NCI-H748 (cell line): ENCODE measurements around the gene TSPOAP1.

Experiments used
- DNase-seq: peaks from one replicate; lab custom pipeline; 2025; ENCODE audit not compliant: unreplicated experiment; lab: John Stamatoyannopoulos, UW

TSPOAP1 gene

DNA sequence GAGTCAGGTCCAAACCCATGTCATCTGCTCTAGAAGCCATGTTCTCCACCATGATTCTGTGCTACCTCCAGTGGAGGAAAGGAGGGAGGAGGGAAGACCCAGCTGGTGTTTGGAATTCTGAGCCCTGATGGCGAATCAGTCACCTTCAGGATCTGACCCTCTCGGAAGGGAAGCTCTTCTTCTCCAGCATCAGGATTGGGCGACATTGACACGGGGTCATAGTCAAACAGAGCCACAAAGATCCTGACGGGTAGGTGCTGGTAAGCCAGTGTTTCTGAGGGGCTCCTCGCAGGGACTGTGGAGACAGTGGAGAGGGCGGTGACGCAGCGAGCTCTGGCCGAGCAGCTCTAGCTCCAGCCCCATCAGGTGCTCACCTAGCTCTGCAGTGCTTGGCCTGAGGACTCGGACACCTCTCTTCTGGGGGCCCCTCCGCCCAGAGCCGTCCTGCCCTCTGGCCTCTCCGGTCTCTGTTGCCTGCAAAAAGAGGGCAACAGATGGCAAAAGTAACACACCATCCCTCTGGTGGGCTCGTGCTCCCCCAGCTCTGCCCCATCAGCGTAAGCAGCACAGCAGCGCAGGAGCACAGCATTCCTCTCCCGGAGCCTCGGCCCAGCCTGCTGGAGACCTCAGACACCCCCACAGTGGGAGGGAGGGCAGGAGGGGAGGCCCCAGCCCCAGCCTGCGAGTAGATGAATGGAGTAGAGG is 21.0 kb downstream of the TSPOAP1 start:
- no peak for DNase-seq

DNA sequence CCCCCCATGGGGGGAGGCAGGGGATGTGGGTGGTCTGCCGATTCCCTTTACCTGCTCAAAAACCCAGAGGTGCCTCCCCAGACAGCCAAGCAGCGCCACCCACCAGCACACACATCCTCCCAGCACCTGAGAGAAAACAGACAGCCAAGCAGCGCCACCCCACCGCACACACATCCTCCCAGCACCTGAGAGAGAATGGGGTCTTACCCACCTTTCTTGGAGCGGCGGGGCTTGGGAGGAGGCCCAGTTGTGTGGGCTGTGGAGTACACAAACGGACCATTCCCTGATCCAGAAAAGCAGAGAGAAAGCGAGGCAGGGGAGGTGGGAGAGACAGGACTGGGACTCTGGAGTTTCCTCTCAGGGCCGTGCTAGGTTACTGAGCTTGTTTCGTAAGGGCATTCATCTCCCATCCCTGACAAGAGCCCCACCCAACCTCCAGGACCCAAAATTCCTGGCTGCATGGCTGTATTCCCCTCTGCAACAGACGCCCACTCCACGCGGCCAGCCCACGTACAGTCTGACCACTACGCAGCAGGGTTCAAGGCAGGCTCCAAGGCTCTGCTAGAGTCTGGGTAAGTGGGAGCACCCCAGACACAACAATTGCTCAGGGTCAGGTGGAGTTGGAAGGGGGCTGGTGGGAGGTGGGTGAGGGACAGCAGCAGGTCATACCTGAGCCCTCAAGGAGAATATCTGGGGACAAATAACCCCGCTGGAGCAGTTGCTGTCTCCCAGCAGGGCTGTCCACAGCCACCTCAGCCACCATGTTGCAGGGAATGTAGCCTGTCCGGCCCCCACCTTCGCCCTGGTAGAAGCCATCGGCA is 22.3 kb downstream of the TSPOAP1 start:
- DNase-seq = no peak

GRCh38 chr17:58305626-58306025 is 23.0 kb downstream of the TSPOAP1 start:
- no peak for DNase-seq

DNA sequence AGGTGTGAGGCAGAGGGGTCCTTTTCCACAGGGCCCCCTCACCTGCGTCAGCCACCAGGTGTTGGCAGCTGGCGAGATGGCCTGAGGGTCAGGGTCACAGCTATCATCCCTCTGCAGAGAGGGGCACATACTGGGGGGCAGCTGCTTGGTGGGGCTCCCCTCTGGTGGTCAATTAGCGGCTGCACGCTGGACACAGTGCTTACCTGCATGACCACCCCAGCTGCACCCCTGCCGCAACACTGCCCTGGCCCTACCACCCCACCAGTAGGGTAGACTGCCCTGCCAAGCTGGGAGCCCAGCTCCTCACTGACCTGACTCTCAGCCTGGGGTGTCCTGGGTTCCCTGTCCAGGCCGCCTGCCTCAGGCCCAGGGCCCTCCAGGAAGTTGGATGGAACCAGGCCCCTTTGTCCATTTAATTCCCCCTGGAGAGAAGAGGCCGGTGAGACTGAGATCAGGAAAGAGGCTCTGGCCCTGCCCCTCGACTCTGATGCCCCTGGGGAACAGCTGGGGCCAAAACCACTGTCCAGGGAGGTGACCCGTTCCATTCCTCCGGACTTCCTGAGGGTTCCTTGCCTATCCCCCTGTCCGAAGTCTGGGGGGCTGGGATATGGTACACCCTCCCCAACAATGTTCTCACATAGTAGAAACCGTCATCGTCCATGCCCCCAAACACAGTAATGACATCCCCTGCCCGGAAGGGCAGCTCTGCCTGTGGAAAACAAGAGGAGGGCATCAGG is 23.7 kb downstream of the TSPOAP1 start:
- DNase-seq = no peak

DNA sequence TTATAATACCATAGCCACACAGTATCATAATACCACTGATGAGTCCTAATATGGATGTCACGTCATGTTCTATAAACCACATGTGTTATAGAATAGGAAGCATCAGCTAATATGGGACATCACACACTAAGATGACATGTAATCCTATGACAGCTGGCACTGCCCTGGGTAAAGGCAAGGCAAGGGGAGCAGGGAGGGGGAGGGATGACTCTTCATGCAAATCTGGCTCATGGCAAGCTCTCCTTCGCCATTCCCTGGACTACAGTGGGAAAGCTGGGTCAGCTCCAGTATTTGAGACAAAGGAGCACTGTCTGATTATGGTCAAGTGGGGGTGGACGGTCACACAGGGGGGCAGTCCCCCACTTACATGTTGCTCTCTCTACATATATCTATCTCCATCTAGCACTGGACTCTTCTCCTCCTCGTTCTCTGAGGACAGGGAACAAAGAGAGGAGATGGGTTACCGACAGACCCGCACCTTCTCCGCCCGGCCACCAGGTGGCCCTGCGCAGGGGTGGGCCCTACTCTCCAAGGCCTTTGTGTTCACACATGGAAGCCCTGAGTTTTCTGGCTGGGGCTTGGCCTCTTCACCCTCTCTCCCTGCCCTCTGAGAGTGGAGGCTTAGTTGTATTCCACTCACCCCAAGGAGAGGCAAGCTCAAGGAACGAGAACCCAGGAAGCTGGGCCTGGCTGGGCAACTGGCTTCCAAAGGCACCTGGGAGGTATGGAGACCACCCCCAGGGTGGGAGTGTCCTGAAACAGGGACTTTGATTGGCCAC is 24.4 kb downstream of the TSPOAP1 start:
- DNase-seq = peak; percentile 66

DNA sequence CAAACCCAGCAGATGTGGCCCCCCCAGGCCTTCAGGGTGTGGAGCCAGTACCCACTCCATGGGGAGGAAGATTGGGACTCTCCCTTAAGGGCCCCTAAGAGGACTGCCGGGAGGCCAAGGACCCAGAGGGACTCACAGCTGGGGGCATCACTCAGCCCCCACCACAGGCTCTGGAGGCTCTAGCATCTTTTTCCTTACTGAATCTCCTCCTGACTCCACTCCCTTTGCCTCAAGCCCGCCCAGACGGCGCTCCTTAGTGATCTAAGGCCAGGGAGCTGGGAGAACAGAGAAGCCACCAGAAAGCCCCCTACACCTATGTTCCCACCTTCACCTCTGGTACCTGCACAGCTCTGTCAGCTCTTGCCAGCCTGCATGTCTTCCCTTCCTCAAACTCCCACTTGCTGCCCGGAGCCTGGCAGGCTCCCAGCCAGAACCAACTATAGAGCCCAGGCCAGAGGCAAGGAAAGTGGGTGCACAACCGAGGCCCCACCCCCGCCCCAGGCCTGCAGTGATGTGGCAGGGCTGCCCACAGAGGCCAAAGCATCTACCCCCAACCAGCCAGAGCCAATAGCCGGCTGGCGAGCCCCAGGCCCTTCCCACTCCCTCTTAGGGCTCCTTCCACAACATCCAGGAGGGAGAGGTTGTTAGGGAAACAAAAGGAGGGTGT is 25.5 kb downstream of the TSPOAP1 start:
- no peak for DNase-seq

- no peak for DNase-seq
Measured at GRCh38 chr17:58302171-58302918, 26.2 kb downstream of the TSPOAP1 start.

DNA sequence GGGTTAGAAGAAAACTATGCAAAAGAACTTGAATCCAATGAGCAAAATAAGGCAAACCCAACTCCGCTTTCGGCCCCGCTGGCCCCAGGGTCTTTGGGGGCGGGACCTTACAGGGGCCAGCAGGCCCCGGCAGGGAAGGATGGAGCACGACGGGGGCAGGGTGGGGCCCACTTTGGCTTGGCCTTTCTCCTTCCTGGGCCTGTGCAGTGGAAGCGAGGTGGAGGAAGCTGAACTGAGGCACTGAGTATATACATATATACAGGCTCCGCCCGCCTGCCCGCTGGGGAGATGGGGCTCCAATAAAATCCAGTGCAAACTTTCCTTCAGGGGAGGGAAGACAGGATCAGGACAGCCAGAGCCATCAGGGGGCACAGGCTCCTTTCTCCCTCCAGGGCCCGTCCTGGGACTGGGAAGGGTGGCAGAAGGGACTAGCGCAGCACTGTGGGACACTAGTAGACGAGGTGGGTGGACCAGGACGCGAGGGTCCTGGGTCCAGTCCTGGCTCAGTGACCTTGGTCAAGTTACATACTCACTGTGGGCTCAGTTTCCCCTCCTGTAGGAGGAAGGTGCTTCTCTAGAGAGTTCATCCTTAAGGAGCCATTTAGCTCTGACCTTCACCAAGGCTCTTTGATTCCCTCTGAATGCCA is 27.0 kb downstream of the TSPOAP1 start:
- no peak for DNase-seq

DNA sequence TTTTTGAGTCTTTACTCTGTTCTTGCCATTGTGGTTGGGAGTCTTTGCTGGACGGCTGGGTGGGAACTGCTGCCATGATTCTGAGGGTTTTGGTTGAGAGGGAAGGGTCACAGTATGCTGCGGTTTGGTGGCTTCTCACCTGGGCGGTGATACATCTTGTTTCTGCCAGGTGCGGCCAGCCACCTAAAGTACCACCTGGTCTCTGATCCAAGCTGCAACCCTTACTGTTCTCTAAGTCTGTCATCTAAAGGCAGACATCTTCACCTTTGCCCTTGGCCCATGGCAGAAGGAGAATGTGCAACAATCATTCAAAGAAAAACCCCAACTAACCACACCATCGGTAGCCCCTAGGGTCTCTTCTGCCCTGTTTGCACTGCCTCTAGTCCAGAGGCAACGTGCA is 28.3 kb downstream of the TSPOAP1 start:
- DNase-seq = no peak

GRCh38 chr17:58294034-58294433 is 34.6 kb downstream of the TSPOAP1 start:
- DNase-seq = no peak

GRCh38 chr17:58291246-58291645 is 37.3 kb downstream of the TSPOAP1 start:
- DNase-seq = no peak

GRCh38 chr17:58289869-58290268 is 38.7 kb downstream of the TSPOAP1 start:
- DNase-seq = no peak

- no peak for DNase-seq
Measured at GRCh38 chr17:58285422-58285810, 43.2 kb downstream of the TSPOAP1 start.

DNA sequence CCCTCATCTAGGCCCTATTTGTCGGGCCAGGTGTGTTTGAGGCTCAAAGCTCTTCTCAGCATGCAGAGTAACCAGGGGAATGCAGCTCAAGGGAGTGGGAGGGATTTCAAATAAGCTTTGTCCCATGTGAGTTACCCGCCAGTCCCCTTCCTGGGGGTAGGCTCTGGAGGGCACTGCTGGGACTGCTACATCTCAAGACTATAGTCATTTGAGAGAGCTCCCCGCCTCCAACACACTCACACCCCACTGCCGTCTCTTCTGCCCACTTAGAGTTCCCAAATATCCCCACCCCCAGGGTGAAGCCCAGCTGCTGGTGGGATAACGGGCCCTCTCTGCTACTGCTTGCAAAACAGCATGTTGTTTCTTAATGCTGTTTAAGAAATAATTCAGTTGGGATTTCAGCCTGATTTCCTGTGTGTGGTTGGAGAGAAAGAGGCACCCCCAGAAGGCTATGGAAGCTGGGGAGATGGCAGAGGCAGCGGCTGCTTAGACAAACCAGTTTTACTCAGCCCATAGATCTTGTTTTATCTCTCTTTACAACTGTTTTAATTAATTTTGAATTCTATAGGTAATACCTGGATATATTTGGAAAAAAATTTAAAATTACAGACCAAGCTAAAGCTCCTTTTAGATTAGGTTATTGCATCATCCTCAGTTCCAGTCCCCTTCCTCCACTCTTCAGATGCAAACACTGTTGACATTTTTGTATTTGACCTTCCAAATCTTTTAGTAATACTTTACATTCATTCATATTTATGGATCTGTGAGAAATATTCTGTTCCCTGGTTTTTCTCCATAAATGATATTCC is 43.8 kb downstream of the TSPOAP1 start:
- no peak for DNase-seq

DNA sequence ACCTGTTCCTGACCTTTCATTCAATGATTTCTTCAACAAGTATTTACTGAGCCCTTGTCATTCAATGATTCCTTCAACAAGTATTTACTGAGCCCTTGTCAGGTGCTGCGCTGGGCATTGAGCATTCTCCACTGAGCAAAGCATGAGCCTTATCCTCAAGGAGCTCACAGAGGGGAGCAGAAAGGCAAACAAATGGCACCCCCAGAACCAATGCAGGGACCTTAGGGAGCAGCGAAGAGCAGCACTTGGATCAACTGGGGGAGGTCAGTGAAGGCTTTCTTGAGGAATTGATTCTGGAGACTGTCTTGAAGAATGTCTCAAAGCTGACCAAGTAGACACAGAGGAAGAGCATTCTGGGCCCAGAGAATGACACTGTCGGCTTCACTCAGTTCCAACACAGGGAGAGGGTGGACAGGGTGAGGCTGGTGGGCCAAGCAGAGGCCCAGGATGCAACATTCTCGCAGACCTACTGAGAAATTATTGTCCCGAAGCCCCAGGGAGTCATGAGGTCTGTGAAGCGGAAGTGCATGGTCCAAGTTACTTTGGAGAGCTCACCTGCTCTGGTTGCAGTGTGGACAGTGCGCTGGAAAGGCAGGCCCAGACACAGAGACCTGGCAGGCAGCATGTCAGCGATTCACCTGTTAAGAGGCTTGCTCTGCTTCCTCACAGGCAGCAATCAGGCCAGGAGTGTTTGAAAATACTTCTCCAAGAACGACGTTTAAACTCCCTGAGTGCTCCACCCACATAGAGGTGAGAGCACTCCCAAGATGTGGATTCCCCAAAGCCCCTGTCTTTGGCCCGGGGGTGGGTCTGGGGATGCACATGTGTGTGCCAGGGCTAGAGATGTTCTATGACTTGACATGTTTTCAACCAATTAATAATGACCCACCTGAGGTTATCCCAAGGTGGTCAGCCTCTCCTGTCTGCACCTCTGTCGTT is 44.7 kb downstream of the TSPOAP1 start:
- no peak for DNase-seq

- no peak for DNase-seq
Measured at GRCh38 chr17:58282442-58282841, 46.2 kb downstream of the TSPOAP1 start.

- no peak for DNase-seq
Measured at GRCh38 chr17:58281511-58282011, 47.0 kb downstream of the TSPOAP1 start.
